ENCODE results near the gene OLFML1. TPM values are rescaled to one million over a fixed set of nuclear protein-coding genes. Genes with fewer than 3 reads are reported as not detected.

The OLFML1 gene
- total and polyA plus RNA-seq, 9 donors = 16.3 to 114 (median 38.8) TPM

DNA sequence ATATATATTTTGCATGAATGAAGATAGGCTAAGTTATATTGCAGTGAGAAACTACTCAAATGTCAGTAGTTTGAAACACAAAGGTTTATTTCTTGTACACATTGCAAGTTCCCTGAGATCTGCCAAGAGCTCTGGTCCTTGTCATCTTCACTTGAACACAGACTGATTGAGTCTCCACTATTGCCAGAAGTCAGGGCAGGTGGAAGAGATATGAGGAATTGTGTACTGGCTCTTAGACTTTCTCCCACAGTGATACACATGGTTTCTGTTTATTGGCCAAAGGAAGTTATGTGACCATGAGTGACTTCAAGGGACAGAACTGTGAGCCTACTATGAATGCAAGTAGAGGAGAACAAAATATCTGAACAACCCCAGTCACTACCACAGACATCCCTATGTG is 72.7 kb downstream of the OLFML1 start:
- Histone ChIP-seq H3K4me1 (ENCODE audit: insufficient read depth) (no peaks in the 10 kb centered on the region), H3K36me3 (no peaks in the 10 kb centered on the region), H3K9me3 (no peaks in the 10 kb centered on the region), H3K4me3 (no peak overlapping the region), H3K27me3 (no peaks in the 10 kb centered on the region), H3K27ac (no peak overlapping the region)
- intact Hi-C loops (cut with DNase I) = no loop called here
- TF ChIP-seq EP300 (IDR thresholded peaks at IDR 0.05) = no peak
- no peak for TF ChIP-seq POLR2A (IDR thresholded peaks at IDR 0.05)
- TF ChIP-seq CTCF (IDR thresholded peaks at IDR 0.05) = no peak
- DNase-seq = no peak

DNA sequence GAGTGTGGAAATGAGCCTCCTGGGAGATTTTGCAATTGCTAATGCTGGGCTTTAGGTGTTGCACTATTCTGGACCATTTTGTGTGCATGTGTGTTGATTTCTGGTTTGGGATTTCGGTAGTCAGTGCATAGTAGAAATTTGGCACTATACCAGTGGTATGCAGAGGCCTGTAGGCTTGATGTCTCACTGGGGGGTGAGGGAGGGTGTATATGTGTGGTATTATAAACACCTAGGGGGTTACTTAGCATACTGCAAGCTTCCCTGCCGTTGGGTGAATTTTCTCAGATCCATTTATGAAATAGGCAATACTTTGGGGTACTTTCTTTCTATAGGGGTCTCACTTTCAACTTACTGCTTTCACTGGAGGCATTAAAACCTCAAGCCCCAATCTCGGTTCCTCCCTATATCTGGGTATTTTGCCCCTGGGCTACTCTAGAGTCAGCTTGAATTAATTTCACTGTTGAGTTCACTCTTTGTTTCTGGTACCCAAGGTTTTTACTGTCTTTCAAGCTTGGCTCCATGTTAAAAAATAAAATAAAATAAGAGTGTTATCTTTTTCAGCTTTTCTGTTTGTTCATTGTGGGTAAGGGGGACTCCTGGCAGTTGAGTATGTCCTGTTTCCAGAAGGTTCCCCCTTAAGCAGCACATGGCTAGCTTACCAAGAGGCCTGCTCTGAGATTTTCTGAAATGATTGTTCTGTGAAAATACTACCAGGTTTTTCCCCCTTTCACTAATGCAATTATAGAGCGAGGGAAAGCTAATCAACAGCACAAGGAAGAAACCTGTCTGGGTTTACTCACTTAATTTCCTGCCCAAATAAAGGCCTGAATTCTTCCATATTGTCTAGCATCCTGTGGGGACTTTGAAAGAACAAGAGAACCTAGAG is 74.3 kb downstream of the OLFML1 start:
- no peak for TF ChIP-seq EP300 (IDR thresholded peaks at IDR 0.05)
- TF ChIP-seq CTCF (IDR thresholded peaks at IDR 0.05) = no peak
- TF ChIP-seq POLR2A (IDR thresholded peaks at IDR 0.05) = no peak
- Histone ChIP-seq H3K27ac (no peak overlapping the region), H3K27me3 (no peaks in the 10 kb centered on the region), H3K4me1 (ENCODE audit: insufficient read depth) (no peaks in the 10 kb centered on the region), H3K4me3 (no peak overlapping the region), H3K36me3 (no peaks in the 10 kb centered on the region), H3K9me3 (no peaks in the 10 kb centered on the region)
- DNase-seq = no peak
- 86 to 88% (median 87%) methylated on average over 4 of the region's 4 CpGs for WGBS, 3 donors
- intact Hi-C loops (cut with DNase I) = no loop called here

Other genes with a start within 250 kb of the OLFML1 start
- under 1 TPM in 4 of 7 donors, not detected in 3; 0.05 to 0.48 (median 0.11) TPM for gene SYT9, start 233.6 kb upstream of the OLFML1 start, total RNA-seq
- gene SYT9, start 233.6 kb upstream of the OLFML1 start, polyA plus RNA-seq = under 1 TPM; 0.13 to 0.25 TPM
- gene PPFIBP2, start 28.5 kb downstream of the OLFML1 start, total RNA-seq = 10 to 100 TPM; 18.0 to 32.7 (median 20.7) TPM
- 10 to 100 TPM in 1 of 2 donors, 1 to 10 TPM in 1; 9.6 to 36.2 TPM for gene PPFIBP2, start 28.5 kb downstream of the OLFML1 start, polyA plus RNA-seq
- gene CYB5R2, start 188.0 kb downstream of the OLFML1 start, total RNA-seq = 10 to 100 TPM; 11.8 to 32.0 (median 20.7) TPM
- 10 to 100 TPM; 17.6 to 23.5 TPM for gene CYB5R2, start 188.0 kb downstream of the OLFML1 start, polyA plus RNA-seq
- gene OVCH2, start 221.0 kb downstream of the OLFML1 start, total RNA-seq = under 1 TPM in 2 of 7 donors, not detected in 5; 0.23 to 0.89 TPM
- gene OVCH2, start 221.0 kb downstream of the OLFML1 start, polyA plus RNA-seq = not detected